LHCN-M2 (cell line): ENCODE results near the gene CLIC3. TPM values are rescaled to one million over a fixed set of nuclear protein-coding genes. Genes with fewer than 3 reads are reported as not detected.

Experiments
- DNase-seq: peaks from one replicate; pipeline ENCODE4 v3.0.0-alpha.2; 2012; ENCODE audit warnings: low read depth
- total RNA-seq: library from RNA; depleted of rRNA; stranded (reverse); fragments of >200 nt; gene quantifications from 2 replicates; pipeline ENCODE4 v1.2.3, GENCODE V29; 2014

CLIC3 gene
- total RNA-seq, 1 experiment from 2014 or later, result 0.52 TPM

GRCh38 chr9:137001857-137002645 is 5.7 kb upstream of the CLIC3 start:
- no peak for DNase-seq

GRCh38 chr9:137000177-137000930 is 4.0 kb upstream of the CLIC3 start:
- DNase-seq, result peak; percentile 68

- DNase-seq, result no peak
Observed at GRCh38 chr9:136997830-136998234, 1.5 kb upstream of the CLIC3 start.

GRCh38 chr9:136997371-136997770 is 1.0 kb upstream of the CLIC3 start:
- no peak for DNase-seq

- DNase-seq, result no peak
Observed at GRCh38 chr9:136995772-136996311, 526 bp downstream of the CLIC3 start.

- DNase-seq, result no peak
Observed at GRCh38 chr9:136995362-136995761, 1.0 kb downstream of the CLIC3 start.

- DNase-seq, result no peak
Observed at GRCh38 chr9:136994888-136995230, 1.5 kb downstream of the CLIC3 start.

- no peak for DNase-seq
Observed at GRCh38 chr9:136994180-136994887, 2.0 kb downstream of the CLIC3 start.

GRCh38 chr9:136992819-136993369 is 3.5 kb downstream of the CLIC3 start:
- DNase-seq, result no peak

GRCh38 chr9:136991993-136992818 is 4.2 kb downstream of the CLIC3 start, which contains the start of gene PAXX:
TSS of gene PAXX (plus strand) at chr9:136992422. CDS start at chr9:136992444, 22 bp downstream.
- peak; percentile 76 for DNase-seq

GRCh38 chr9:136990242-136990911 is 6.0 kb downstream of the CLIC3 start:
- no peak for DNase-seq

GRCh38 chr9:136988872-136989271 is 7.5 kb downstream of the CLIC3 start:
- no peak for DNase-seq

- no peak for DNase-seq
Observed at GRCh38 chr9:136985853-136986252, 10.5 kb downstream of the CLIC3 start.

GRCh38 chr9:136985027-136985602 is 11.3 kb downstream of the CLIC3 start:
- DNase-seq, result no peak

- no peak for DNase-seq
Observed at GRCh38 chr9:136984464-136985026, 11.8 kb downstream of the CLIC3 start.

GRCh38 chr9:136983656-136984314 is 12.6 kb downstream of the CLIC3 start:
- no peak for DNase-seq

GRCh38 chr9:136983167-136983566 is 13.2 kb downstream of the CLIC3 start:
- DNase-seq, result no peak

GRCh38 chr9:136982232-136983051 is 13.9 kb downstream of the CLIC3 start, which contains the start of gene LCNL1:
TSS of gene LCNL1 (plus strand) at chr9:136982993. CDS start at chr9:136983587, 594 bp downstream.
- no peak for DNase-seq
